K562 (cell line): Measurements from ENCODE around the gene UFSP1. TPM values are rescaled to one million over a fixed set of nuclear protein-coding genes. Genes with fewer than 3 reads are reported as not detected.

Experiments used
- ATAC-seq: fragments of 200-7000 bp; cut with Tn5 transposase; 3 replicates; pipeline ENCODE4 v1.9.1; 2020; ENCODE audit warnings: moderate library complexity
- BruUV-seq: library from RNA; stranded (reverse); fragments of 400-500 nt; replicated peaks from 2 replicates; lab custom pipeline; 2021; lab: Mats Ljungman, UMichigan
- CTCF ChIA-PET: fragments of 300-600 bp; formaldehyde crosslinking; extraction: SDS; loops from one replicate; lab custom pipeline; 2021; ENCODE audit warnings: low intra/inter-chr PET ratio; lab: Yijun Ruan, JAX
- POLR2A ChIA-PET: fragments of 300-600, 350-650 bp; sonication (Branson Sonifier 250); formaldehyde crosslinking; extraction: SDS; loops from one replicate; lab custom pipeline; 2021; ENCODE audit warnings: antibody characterized with exemption, inconsistent platforms; lab: Yijun Ruan, JAX
- DNase-seq, 4 experiments: peaks; one replicate each; pipeline versions ENCODE4 v3.0.0 to v3.0.0-alpha.2; 2011 to 2018; ENCODE audit warnings: low spot score in 3 of 4, mixed read lengths in 3 of 4; ENCODE audit errors: extremely low read depth in 1 of 4
- FAIRE-seq: peaks from 2 replicates; lab custom pipeline; 2011; peaks lifted over from hg19 to GRCh38; lab: Jason Lieb, UNC
- H2AFZ ChIP-seq: 2 replicates; pipeline ENCODE4 v1.6.0; 2011; ENCODE audit warnings: low read depth, low read length, control low read depth, inconsistent platforms
- H3K27ac ChIP-seq: fragments of 200-600 bp; 3 replicates; pipeline ENCODE4 v1.8.0; 2011; ENCODE audit warnings: low read depth, mild to moderate bottlenecking, control low read depth, inconsistent platforms, low read length, moderate library complexity, mixed read lengths; ENCODE audit errors: extremely low read depth
- H3K27me3 ChIP-seq, 2 experiments: fragments of 300-600 bp in 1 of 2; 2 replicates in 1 of 2; 3 replicates in 1 of 2; pipeline versions ENCODE4 v1.6.0 to v1.8.0; 2011; ENCODE audit warnings: inconsistent platforms in 2 of 2, low read length in 2 of 2, mild to moderate bottlenecking in 1 of 2, mixed read lengths in 1 of 2, moderate library complexity in 1 of 2; ENCODE audit not compliant: control insufficient read depth in 2 of 2, insufficient read depth in 2 of 2
- H3K36me3 ChIP-seq: fragments of 300-600 bp; 3 replicates; pipeline ENCODE4 v1.8.0; 2011; ENCODE audit warnings: mild to moderate bottlenecking, low read length, inconsistent platforms; ENCODE audit not compliant: control insufficient read depth, insufficient read depth
- H3K4me1 ChIP-seq, 2 experiments: fragments of 200-600 bp in 1 of 2; replicated peaks in 1 of 2; 2 replicates in 1 of 2; 3 replicates in 1 of 2; pipeline versions ENCODE4 v1.5.1 to v1.8.0; 2011; ENCODE audit warnings: inconsistent platforms in 2 of 2, low read length in 2 of 2, mild to moderate bottlenecking in 1 of 2, mixed read lengths in 1 of 2, moderate library complexity in 1 of 2; ENCODE audit not compliant: control insufficient read depth in 2 of 2, insufficient read depth in 2 of 2
- H3K4me2 ChIP-seq: 2 replicates; pipeline ENCODE4 v1.6.1; 2011; ENCODE audit warnings: low read length, control low read depth, inconsistent platforms, mixed read lengths; ENCODE audit not compliant: insufficient read depth
- H3K4me3 ChIP-seq: fragments of 200-600 bp; sonication (generic), shearing (Covaris generic); 2 replicates; pipeline ENCODE4 v1.5.1; 2016; ENCODE audit warnings: control low read depth, inconsistent platforms
- H3K79me2 ChIP-seq: fragments of 200-600 bp; 3 replicates; pipeline ENCODE4 v1.8.0; 2011; ENCODE audit warnings: low read length, inconsistent platforms; ENCODE audit not compliant: control insufficient read depth, insufficient read depth
- H3K9ac ChIP-seq, 2 experiments: 2 replicates each; pipeline versions ENCODE4 v1.6.0 to v1.6.1; 2011; ENCODE audit warnings: low read depth in 2 of 2, low read length in 2 of 2, control low read depth in 1 of 2, inconsistent platforms in 1 of 2, mild to moderate bottlenecking in 1 of 2, mixed read lengths in 1 of 2; ENCODE audit not compliant: insufficient read depth in 1 of 2
- H3K9me1 ChIP-seq: one replicate; pipeline ENCODE4 v1.6.0; 2011; ENCODE audit warnings: inconsistent platforms, mild to moderate bottlenecking, low read length, moderate library complexity; ENCODE audit not compliant: control insufficient read depth, insufficient read depth
- H3K9me3 ChIP-seq: replicated peaks from 2 replicates; pipeline ENCODE4 v1.5.1; 2011; ENCODE audit warnings: low read depth, low read length, inconsistent platforms; ENCODE audit not compliant: control insufficient read depth, insufficient read depth
- H4K20me1 ChIP-seq: replicated peaks from 2 replicates; pipeline ENCODE4 v1.6.1; 2011; ENCODE audit warnings: low read length, inconsistent platforms, mixed read lengths; ENCODE audit not compliant: control insufficient read depth, insufficient read depth
- ATF1 ChIP-seq, 2 experiments: fragments of 450-650 bp in 1 of 2; IDR thresholded peaks; 2 replicates each; pipeline ENCODE4 v1.6.1; 2016; ENCODE audit warnings: missing compliant biosample characterization in 1 of 2, missing genetic modification characterization in 1 of 2
- ELF4 ChIP-seq: fragments of 450-650 bp; formaldehyde crosslinking; IDR thresholded peaks from 2 replicates; pipeline ENCODE4 v1.4.0; 2022; ENCODE audit warnings: missing genetic modification characterization
- MBD2 ChIP-seq: sonication (generic); IDR thresholded peaks from 2 replicates; pipeline ENCODE4 v1.6.1; 2016; ENCODE audit warnings: low read depth, borderline replicate concordance
- NR4A1 ChIP-seq, 2 experiments: fragments of 250-450 bp in 1 of 2; fragments of 450-650 bp in 1 of 2; sonication (Bioruptor Pico) in 1 of 2; IDR thresholded peaks; 2 replicates each; pipeline versions ENCODE4 v1.4.0 to v1.6.1; 2016 to 2020; ENCODE audit warnings: mild to moderate bottlenecking in 2 of 2, missing compliant biosample characterization in 1 of 2, missing genetic modification characterization in 1 of 2, moderate library complexity in 1 of 2
- PML ChIP-seq: IDR thresholded peaks from 2 replicates; pipeline ENCODE4 v1.6.1; 2012; ENCODE audit warnings: low read length, inconsistent platforms
- SMAD3 ChIP-seq: fragments of 450-650 bp; formaldehyde crosslinking; conservative IDR thresholded peaks from 2 replicates; pipeline ENCODE4 v1.4.0; 2020; ENCODE audit warnings: mild to moderate bottlenecking
- TARDBP ChIP-seq: fragments of 450-650 bp; IDR thresholded peaks from 2 replicates; pipeline ENCODE4 v1.6.1; 2016
- ZFP36 ChIP-seq: fragments of 150-350 bp; IDR thresholded peaks from 2 replicates; pipeline ENCODE4 v1.6.1; 2018; ENCODE audit warnings: low read length, low read depth; ENCODE audit not compliant: partially characterized antibody
- ZNF232 ChIP-seq: sonication (generic); formaldehyde crosslinking; IDR thresholded peaks from 2 replicates; pipeline ENCODE4 v1.8.0; 2022; ENCODE audit warnings: mild to moderate bottlenecking, missing genetic modification reagents
- WGBS: fragments of 100-300 bp; shearing (Covaris generic); methylation state at CpG from one replicate; pipeline ENCODE4 v1.1.6; 2016; ENCODE audit warnings: low coverage, mixed read lengths; ENCODE audit not compliant: insufficient coverage; ENCODE audit errors: missing lambda C conversion rate; 5-methylcytosine and 5-hydroxymethylcytosine counted together
- in situ Hi-C: fragments of 300-500 bp; cut with MboI; formaldehyde crosslinking; loops from 4 replicates; pipeline ENCODE4 v1.15.0; 2018; ENCODE audit warnings: inconsistent platforms, mixed read lengths
- intact Hi-C: fragments of 100-400 bp; cut with micrococcal nuclease; formaldehyde crosslinking; loops from 2 replicates; pipeline ENCODE4 v1.14.2; 2022
- polyA plus RNA-seq, 8 experiments: library from polyadenylated mRNA; depleted of rRNA in 4 of 8; stranded (reverse) in 5 of 8; unstranded in 3 of 8; fragments of >200 nt; fragmentation: Nextera tagmentation in 2 of 8; fragmentation: Illumina TruSeq in 1 of 8; extraction: Ambion mirVana in 2 of 8; extraction: Trizol in 1 of 8; gene quantifications; 2 replicates each; pipeline versions ENCODE4 v1.2.1 to v1.2.3, GENCODE V29; 2011 to 2014; ENCODE audit warnings: inconsistent platforms in 1 of 8, missing spikeins in 1 of 8
- total RNA-seq, 7 experiments: library from RNA; depleted of rRNA in 6 of 7; stranded (reverse); fragments of >200 nt in 6 of 7; fragmentation: Illumina TruSeq in 2 of 7; extraction: Trizol in 2 of 7; gene quantifications; 2 replicates each; pipeline versions ENCODE4 v1.2.1 to v1.2.3, GENCODE V29; 2011 to 2021; ENCODE audit warnings: low replicate concordance in 1 of 7
- TF ChIP-seq, protein P1 (sequence below): sonication (generic); formaldehyde crosslinking; IDR thresholded peaks from 2 replicates; pipeline ENCODE4 v1.8.1; 2023; ENCODE audit warnings: mild to moderate bottlenecking, missing genetic modification reagents, moderate library complexity
- TF ChIP-seq, protein P2 (sequence below), 2 experiments: fragments of 250-450 bp in 1 of 2; fragments of 450-650 bp in 1 of 2; sonication (Bioruptor Pico) in 1 of 2; IDR thresholded peaks; 2 replicates each; pipeline versions ENCODE4 v1.6.1 to v1.8.0; 2016 to 2021; ENCODE audit warnings: mild to moderate bottlenecking in 2 of 2, moderate library complexity in 2 of 2, missing compliant biosample characterization in 1 of 2, missing genetic modification characterization in 1 of 2
- TF ChIP-seq, protein P3 (sequence below): sonication (generic); formaldehyde crosslinking; IDR thresholded peaks from 2 replicates; pipeline ENCODE4 v1.8.0; 2022; ENCODE audit warnings: mild to moderate bottlenecking, missing genetic modification reagents
- TF ChIP-seq, protein P4 (sequence below): sonication (generic); formaldehyde crosslinking; IDR thresholded peaks from 2 replicates; pipeline ENCODE4 v1.8.0; 2023; ENCODE audit warnings: mild to moderate bottlenecking, missing genetic modification reagents

Gene UFSP1
- total and polyA plus RNA-seq, 9 of the 15 experiments (the other 6 are each of a cell fraction or from before 2014, with no cell fraction given), result 0.50 to 18.8 (median 2.1) TPM

DNA sequence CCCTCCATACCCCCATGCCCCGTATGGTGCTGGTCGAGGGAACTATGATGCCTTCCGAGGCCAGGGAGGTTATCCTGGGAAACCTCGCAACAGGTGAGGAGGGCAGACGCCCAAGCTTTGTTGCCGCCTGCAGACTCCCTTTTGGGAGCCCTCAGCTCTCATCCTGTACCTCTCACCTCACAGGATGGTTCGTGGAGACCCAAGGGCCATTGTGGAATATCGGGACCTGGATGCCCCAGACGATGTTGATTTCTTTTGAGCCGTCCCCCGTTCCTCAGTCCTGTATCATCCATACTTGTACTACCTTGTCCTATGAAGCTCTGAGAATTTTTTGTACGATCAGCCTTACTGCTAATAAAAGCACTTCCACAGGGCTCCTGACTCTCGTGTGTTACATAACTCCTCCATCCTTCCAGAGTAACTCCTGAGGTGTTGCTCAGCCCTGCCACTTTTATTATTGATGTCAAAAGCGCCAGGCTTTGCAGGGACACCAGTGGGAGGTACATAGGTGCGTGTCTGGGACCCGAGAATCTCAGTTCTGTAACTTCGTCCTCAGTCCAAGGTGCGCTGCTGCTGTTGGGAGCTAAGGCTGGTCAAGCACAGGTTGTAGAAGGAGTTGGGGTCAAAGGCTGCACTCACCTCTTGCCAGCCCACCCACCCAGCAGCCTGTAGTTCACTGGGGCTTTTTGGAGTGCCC lies 1.1 kb downstream of the UFSP1 start:
- H3K9me3 ChIP-seq, result no peaks in the 10 kb centered on the region
- CTCF ChIA-PET, result no interaction called here
- peak overlapping the region; percentile 86 to 100 for H3K9ac ChIP-seq
- ATAC-seq, result peak; percentile 1
- 13% methylated on average over 18 of the region's 18 CpGs for WGBS
- no peak overlapping the region for H2AFZ ChIP-seq
- FAIRE-seq, result peak; percentile 65
- in situ Hi-C loops, result no loop called here
- peaks cover 45% of the 10 kb centered on the region for H3K79me2 ChIP-seq
- DNase-seq, result peak in 2 of 4 experiments; percentile 27 to 48
- peaks cover 5% of the 10 kb centered on the region for H3K9me1 ChIP-seq
- TSS peak; percentile 78 for BruUV-seq
- peak overlapping the region; percentile 83 for H3K4me2 ChIP-seq
- H3K27me3 ChIP-seq, result no peaks in the 10 kb centered on the region
- H3K4me1 ChIP-seq, result peaks cover 27 to 75% of the 10 kb centered on the region in 2 experiments
- peak overlapping the region; percentile 89 for H3K27ac ChIP-seq
- intact Hi-C loops, result no loop called here
- H4K20me1 ChIP-seq, result peaks cover 27% of the 10 kb centered on the region
- H3K4me3 ChIP-seq, result peak overlapping the region; percentile 70
- peaks cover 55% of the 10 kb centered on the region for H3K36me3 ChIP-seq
- POLR2A ChIA-PET, result interaction anchor here (0.5 to 6.3 kb wide), 8 partner anchors 9 to 401 kb away, joined by 3 to 144 read pairs (median 4); partner anchors contain the start of gene SRRT
- TF ChIP-seq MBD2 (0 out of 2 replicates have a peak, but pooled peaks have one; percentile 1), ELF4 (CRISPR knock-in tag) (no peak), ATF1 (CRISPR knock-in tag; IDR thresholded peaks at IDR 0.05) (no peak), ATF1 (tag; IDR thresholded peaks at IDR 0.05) (no peak), ZFP36 (no peak), TARDBP (no peak), NR4A1 (CRISPR knock-in tag; IDR thresholded peaks at IDR 0.05) (0 out of 2 replicates have a peak, but pooled peaks have one; percentile 7), NR4A1 (tag; IDR thresholded peaks at IDR 0.05) (no peak), PML (peak; percentile 12; the same call in 1 of the 2 replicates), SMAD3 (CRISPR knock-in tag) (0 out of 2 replicates have a peak, but pooled peaks have one; percentile 49), ZNF232 (CRISPR knock-in tag) (no peak)
- TF ChIP-seq, protein P1, sequence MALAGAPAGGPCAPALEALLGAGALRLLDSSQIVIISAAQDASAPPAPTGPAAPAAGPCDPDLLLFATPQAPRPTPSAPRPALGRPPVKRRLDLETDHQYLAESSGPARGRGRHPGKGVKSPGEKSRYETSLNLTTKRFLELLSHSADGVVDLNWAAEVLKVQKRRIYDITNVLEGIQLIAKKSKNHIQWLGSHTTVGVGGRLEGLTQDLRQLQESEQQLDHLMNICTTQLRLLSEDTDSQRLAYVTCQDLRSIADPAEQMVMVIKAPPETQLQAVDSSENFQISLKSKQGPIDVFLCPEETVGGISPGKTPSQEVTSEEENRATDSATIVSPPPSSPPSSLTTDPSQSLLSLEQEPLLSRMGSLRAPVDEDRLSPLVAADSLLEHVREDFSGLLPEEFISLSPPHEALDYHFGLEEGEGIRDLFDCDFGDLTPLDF (CRISPR knock-in tag), result no peak
- TF ChIP-seq, protein P2, sequence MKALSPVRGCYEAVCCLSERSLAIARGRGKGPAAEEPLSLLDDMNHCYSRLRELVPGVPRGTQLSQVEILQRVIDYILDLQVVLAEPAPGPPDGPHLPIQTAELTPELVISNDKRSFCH (CRISPR knock-in tag; IDR thresholded peaks at IDR 0.05), result no peak
- TF ChIP-seq, protein P2 (tag; IDR thresholded peaks at IDR 0.05), result no peak
- TF ChIP-seq, protein P3, sequence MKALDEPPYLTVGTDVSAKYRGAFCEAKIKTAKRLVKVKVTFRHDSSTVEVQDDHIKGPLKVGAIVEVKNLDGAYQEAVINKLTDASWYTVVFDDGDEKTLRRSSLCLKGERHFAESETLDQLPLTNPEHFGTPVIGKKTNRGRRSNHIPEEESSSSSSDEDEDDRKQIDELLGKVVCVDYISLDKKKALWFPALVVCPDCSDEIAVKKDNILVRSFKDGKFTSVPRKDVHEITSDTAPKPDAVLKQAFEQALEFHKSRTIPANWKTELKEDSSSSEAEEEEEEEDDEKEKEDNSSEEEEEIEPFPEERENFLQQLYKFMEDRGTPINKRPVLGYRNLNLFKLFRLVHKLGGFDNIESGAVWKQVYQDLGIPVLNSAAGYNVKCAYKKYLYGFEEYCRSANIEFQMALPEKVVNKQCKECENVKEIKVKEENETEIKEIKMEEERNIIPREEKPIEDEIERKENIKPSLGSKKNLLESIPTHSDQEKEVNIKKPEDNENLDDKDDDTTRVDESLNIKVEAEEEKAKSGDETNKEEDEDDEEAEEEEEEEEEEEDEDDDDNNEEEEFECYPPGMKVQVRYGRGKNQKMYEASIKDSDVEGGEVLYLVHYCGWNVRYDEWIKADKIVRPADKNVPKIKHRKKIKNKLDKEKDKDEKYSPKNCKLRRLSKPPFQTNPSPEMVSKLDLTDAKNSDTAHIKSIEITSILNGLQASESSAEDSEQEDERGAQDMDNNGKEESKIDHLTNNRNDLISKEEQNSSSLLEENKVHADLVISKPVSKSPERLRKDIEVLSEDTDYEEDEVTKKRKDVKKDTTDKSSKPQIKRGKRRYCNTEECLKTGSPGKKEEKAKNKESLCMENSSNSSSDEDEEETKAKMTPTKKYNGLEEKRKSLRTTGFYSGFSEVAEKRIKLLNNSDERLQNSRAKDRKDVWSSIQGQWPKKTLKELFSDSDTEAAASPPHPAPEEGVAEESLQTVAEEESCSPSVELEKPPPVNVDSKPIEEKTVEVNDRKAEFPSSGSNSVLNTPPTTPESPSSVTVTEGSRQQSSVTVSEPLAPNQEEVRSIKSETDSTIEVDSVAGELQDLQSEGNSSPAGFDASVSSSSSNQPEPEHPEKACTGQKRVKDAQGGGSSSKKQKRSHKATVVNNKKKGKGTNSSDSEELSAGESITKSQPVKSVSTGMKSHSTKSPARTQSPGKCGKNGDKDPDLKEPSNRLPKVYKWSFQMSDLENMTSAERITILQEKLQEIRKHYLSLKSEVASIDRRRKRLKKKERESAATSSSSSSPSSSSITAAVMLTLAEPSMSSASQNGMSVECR, result 0 out of 2 replicates have a peak, but pooled peaks have one; percentile 25
- TF ChIP-seq, protein P4, sequence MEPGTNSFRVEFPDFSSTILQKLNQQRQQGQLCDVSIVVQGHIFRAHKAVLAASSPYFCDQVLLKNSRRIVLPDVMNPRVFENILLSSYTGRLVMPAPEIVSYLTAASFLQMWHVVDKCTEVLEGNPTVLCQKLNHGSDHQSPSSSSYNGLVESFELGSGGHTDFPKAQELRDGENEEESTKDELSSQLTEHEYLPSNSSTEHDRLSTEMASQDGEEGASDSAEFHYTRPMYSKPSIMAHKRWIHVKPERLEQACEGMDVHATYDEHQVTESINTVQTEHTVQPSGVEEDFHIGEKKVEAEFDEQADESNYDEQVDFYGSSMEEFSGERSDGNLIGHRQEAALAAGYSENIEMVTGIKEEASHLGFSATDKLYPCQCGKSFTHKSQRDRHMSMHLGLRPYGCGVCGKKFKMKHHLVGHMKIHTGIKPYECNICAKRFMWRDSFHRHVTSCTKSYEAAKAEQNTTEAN (CRISPR knock-in tag), result no peak
